ENCODE measurements around the gene CAMSAP1. TPM values are rescaled to one million over a fixed set of nuclear protein-coding genes. Genes with fewer than 3 reads are reported as not detected.

CAMSAP1 gene
- total RNA-seq, 4 donors from 2014 or later: 15.6 to 61.2 (median 43.2) TPM

GRCh38 chr9:135764731-135765130, 142.6 kb downstream of the CAMSAP1 start:
- Histone ChIP-seq H3K27ac (no peak overlapping the region), H3K4me1 (no peaks in the 10 kb centered on the region), H3K9me3 (peaks cover 0 to 12% of the 10 kb centered on the region in 2 donors), H3K36me3 (no peaks in the 10 kb centered on the region), H3K27me3 (no peaks in the 10 kb centered on the region), H3K4me3 (no peak overlapping the region)
- DNase-seq: no peak
- TF ChIP-seq POLR2A (IDR thresholded peaks at IDR 0.05): no peak
- TF ChIP-seq, protein P1, sequence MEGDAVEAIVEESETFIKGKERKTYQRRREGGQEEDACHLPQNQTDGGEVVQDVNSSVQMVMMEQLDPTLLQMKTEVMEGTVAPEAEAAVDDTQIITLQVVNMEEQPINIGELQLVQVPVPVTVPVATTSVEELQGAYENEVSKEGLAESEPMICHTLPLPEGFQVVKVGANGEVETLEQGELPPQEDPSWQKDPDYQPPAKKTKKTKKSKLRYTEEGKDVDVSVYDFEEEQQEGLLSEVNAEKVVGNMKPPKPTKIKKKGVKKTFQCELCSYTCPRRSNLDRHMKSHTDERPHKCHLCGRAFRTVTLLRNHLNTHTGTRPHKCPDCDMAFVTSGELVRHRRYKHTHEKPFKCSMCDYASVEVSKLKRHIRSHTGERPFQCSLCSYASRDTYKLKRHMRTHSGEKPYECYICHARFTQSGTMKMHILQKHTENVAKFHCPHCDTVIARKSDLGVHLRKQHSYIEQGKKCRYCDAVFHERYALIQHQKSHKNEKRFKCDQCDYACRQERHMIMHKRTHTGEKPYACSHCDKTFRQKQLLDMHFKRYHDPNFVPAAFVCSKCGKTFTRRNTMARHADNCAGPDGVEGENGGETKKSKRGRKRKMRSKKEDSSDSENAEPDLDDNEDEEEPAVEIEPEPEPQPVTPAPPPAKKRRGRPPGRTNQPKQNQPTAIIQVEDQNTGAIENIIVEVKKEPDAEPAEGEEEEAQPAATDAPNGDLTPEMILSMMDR (IDR thresholded peaks at IDR 0.05): no peak
- intact Hi-C loops (cut with DNase I; ENCODE audit: low total_unique reads): no loop called here

GRCh38 chr9:135763716-135764446, 143.5 kb downstream of the CAMSAP1 start:
- no peaks in the 10 kb centered on the region for H3K27me3 ChIP-seq
- H3K27ac ChIP-seq: no peak overlapping the region
- no peak for TF ChIP-seq POLR2A (IDR thresholded peaks at IDR 0.05)
- TF ChIP-seq, protein P1 (IDR thresholded peaks at IDR 0.05): no peak
- intact Hi-C loops (cut with DNase I; ENCODE audit: low total_unique reads): no loop called here
- DNase-seq: no peak
- no peak overlapping the region for H3K4me3 ChIP-seq
- no peaks in the 10 kb centered on the region for H3K4me1 ChIP-seq
- peaks cover 0 to 12% of the 10 kb centered on the region in 2 donors for H3K9me3 ChIP-seq
- no peaks in the 10 kb centered on the region for H3K36me3 ChIP-seq

DNA sequence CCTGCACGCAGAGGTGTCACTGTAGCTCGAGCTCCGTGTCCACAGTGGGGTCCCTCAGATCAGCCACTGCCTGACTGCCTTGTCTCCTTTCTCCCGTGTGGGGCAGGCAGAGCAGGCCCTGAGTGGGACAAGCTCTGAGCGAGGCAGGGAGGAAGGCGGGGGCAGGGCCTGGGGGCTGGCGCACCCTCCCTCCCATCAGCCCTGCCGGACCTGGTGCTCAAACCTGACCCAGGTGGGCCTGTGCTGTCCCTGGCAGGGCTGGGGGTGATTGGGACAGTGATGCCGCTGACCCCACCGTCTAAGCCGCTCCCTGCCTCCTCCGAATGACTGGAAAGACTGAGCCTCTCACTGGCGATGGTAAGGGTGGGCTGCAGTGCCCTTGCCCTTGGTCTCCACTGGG, 144.4 kb downstream of the CAMSAP1 start:
- Histone ChIP-seq H3K9me3 (peaks cover 0 to 12% of the 10 kb centered on the region in 2 donors), H3K27me3 (no peaks in the 10 kb centered on the region), H3K4me1 (no peaks in the 10 kb centered on the region), H3K27ac (no peak overlapping the region), H3K36me3 (no peaks in the 10 kb centered on the region), H3K4me3 (no peak overlapping the region)
- intact Hi-C loops (cut with DNase I; ENCODE audit: low total_unique reads): no loop called here
- no peak for TF ChIP-seq POLR2A (IDR thresholded peaks at IDR 0.05)
- TF ChIP-seq, protein P1 (IDR thresholded peaks at IDR 0.05): no peak
- no peak for DNase-seq

- H3K36me3 ChIP-seq: no peaks in the 10 kb centered on the region
- H3K27ac ChIP-seq: no peak overlapping the region
- no peak for TF ChIP-seq POLR2A (IDR thresholded peaks at IDR 0.05)
- TF ChIP-seq, protein P1 (IDR thresholded peaks at IDR 0.05): no peak
- intact Hi-C loops (cut with DNase I; ENCODE audit: low total_unique reads): no loop called here
- H3K4me3 ChIP-seq: no peak overlapping the region
- peaks cover 0 to 12% of the 10 kb centered on the region in 2 donors for H3K9me3 ChIP-seq
- no peak for DNase-seq
- no peaks in the 10 kb centered on the region for H3K27me3 ChIP-seq
- H3K4me1 ChIP-seq: no peaks in the 10 kb centered on the region
Measured at GRCh38 chr9:135761845-135762168, 145.5 kb downstream of the CAMSAP1 start.

DNA sequence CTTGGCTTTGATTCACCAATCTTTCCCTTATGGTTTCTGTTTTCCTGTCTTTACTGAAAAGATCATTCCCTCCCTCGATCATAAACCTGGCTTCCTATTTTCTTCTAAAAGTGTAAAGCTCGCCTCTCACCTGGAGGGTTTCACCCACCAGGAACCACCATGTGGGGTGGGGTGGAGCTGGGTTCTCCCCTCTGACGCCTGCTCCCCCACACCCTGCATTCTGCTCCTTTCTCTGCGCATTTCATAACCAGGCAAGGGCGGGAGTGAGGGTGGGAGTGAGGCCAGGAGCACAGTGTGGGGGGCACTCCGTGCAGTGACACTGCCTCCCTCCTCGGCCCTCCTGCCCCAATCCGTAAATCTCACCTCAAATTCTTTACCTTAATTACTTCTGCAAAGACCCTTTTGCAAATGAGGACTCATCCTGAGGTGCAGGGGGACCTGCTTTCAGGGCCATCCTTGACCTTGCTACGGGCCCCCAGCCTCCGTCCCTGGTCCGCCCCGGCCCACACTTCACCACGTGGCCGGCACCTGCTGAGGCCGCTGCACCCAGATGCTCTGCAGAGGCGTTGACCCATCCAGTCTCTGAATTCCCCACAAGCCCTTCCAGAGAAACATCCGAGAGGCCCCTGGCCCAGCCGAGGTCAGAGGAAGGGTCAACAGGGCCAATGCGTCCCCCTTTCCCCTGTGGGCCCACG, 146.0 kb downstream of the CAMSAP1 start:
- DNase-seq: no peak

More for the DNA sequence above, 146.0 kb downstream of the CAMSAP1 start:
- no peaks in the 10 kb centered on the region for H3K4me1 ChIP-seq
- peaks cover 0 to 8% of the 10 kb centered on the region in 2 donors for H3K9me3 ChIP-seq
- H3K4me3 ChIP-seq: no peak overlapping the region
- H3K27me3 ChIP-seq: no peaks in the 10 kb centered on the region
- TF ChIP-seq, protein P1 (IDR thresholded peaks at IDR 0.05): no peak
- no peak for TF ChIP-seq POLR2A (IDR thresholded peaks at IDR 0.05)
- intact Hi-C loops (cut with DNase I; ENCODE audit: low total_unique reads): no loop called here
- no peaks in the 10 kb centered on the region for H3K36me3 ChIP-seq
- no peak overlapping the region for H3K27ac ChIP-seq
